Lower leg skin (tissue), 4 donors: ENCODE measurements around the gene EIF4EBP2. TPM values are rescaled to one million over a fixed set of nuclear protein-coding genes. Genes with fewer than 3 reads are reported as not detected.

Experiments used
- DNase-seq, 2 donors: peaks; one replicate each; pipeline ENCODE4 v3.0.0-alpha.2; 2019; ENCODE audit warnings: low spot score in 2 of 2
- H3K4me3 ChIP-seq: fragments of 200-600 bp; sonication (generic); 2 replicates; pipeline ENCODE4 v1.5.1; 2017; ENCODE audit warnings: mild to moderate bottlenecking, low read depth; ENCODE audit not compliant: poor library complexity, severe bottlenecking
- POLR2A ChIP-seq, 2 donors: fragments of 450-650 bp; IDR thresholded peaks; one replicate each; pipeline ENCODE4 v1.6.1; 2016 to 2017; ENCODE audit warnings: antibody characterized with exemption in 2 of 2, mild to moderate bottlenecking in 1 of 2, moderate library complexity in 1 of 2
- WGBS, 2 donors: methylation state at CpG; one replicate each; pipeline ENCODE4 v1.1.5; 2018; 5-methylcytosine and 5-hydroxymethylcytosine counted together
- intact Hi-C: fragments of 100-400 bp; cut with DNase I; formaldehyde crosslinking; loops from one replicate; pipeline ENCODE4 v1.15.0; 2023; ENCODE audit warnings: low total_unique reads
- total RNA-seq, 4 donors: library from RNA; depleted of rRNA; stranded (reverse); fragments of >200 nt; gene quantifications; one replicate each; pipeline ENCODE4 v1.1.0, GENCODE V29; 2016
- TF ChIP-seq, protein P1 (sequence below), 3 donors: fragments of 450-650 bp; IDR thresholded peaks; one replicate each; pipeline ENCODE4 v1.5.1; 2016; ENCODE audit warnings: antibody characterized with exemption in 3 of 3, mild to moderate bottlenecking in 3 of 3, moderate library complexity in 2 of 3

EIF4EBP2 gene
- total RNA-seq, 4 donors from 2014 or later, result 40.2 to 68.0 (median 58.9) TPM

- WGBS, 2 donors, result 57 to 62% methylated on average over 16 to 17 of the region's 17 CpGs
- TF ChIP-seq, protein P1, sequence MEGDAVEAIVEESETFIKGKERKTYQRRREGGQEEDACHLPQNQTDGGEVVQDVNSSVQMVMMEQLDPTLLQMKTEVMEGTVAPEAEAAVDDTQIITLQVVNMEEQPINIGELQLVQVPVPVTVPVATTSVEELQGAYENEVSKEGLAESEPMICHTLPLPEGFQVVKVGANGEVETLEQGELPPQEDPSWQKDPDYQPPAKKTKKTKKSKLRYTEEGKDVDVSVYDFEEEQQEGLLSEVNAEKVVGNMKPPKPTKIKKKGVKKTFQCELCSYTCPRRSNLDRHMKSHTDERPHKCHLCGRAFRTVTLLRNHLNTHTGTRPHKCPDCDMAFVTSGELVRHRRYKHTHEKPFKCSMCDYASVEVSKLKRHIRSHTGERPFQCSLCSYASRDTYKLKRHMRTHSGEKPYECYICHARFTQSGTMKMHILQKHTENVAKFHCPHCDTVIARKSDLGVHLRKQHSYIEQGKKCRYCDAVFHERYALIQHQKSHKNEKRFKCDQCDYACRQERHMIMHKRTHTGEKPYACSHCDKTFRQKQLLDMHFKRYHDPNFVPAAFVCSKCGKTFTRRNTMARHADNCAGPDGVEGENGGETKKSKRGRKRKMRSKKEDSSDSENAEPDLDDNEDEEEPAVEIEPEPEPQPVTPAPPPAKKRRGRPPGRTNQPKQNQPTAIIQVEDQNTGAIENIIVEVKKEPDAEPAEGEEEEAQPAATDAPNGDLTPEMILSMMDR (IDR thresholded peaks at IDR 0.05), result no peak
- no peak for TF ChIP-seq POLR2A (IDR thresholded peaks at IDR 0.05)
- intact Hi-C loops, result no loop called here
- H3K4me3 ChIP-seq, result no peak overlapping the region
- DNase-seq, result no peak
Observed at GRCh38 chr10:70457759-70458305, 53.9 kb downstream of the EIF4EBP2 start.

- DNase-seq, result no peak
- TF ChIP-seq, protein P1 (IDR thresholded peaks at IDR 0.05), result no peak
- no peak for TF ChIP-seq POLR2A (IDR thresholded peaks at IDR 0.05)
- H3K4me3 ChIP-seq, result no peak overlapping the region
- WGBS, 2 donors, result 19 to 20% methylated on average over 24 to 42 of the region's 62 CpGs
- intact Hi-C loops, result no loop called here
Observed at GRCh38 chr10:70458329-70459060, 54.5 kb downstream of the EIF4EBP2 start.

GRCh38 chr10:70459061-70459773, 55.3 kb downstream of the EIF4EBP2 start:
- intact Hi-C loops, result no loop called here
- 54 to 56% methylated on average over 17 to 19 of the region's 19 CpGs for WGBS, 2 donors
- no peak for DNase-seq
- H3K4me3 ChIP-seq, result no peak overlapping the region
- no peak for TF ChIP-seq POLR2A (IDR thresholded peaks at IDR 0.05)
- TF ChIP-seq, protein P1 (IDR thresholded peaks at IDR 0.05), result no peak

DNA sequence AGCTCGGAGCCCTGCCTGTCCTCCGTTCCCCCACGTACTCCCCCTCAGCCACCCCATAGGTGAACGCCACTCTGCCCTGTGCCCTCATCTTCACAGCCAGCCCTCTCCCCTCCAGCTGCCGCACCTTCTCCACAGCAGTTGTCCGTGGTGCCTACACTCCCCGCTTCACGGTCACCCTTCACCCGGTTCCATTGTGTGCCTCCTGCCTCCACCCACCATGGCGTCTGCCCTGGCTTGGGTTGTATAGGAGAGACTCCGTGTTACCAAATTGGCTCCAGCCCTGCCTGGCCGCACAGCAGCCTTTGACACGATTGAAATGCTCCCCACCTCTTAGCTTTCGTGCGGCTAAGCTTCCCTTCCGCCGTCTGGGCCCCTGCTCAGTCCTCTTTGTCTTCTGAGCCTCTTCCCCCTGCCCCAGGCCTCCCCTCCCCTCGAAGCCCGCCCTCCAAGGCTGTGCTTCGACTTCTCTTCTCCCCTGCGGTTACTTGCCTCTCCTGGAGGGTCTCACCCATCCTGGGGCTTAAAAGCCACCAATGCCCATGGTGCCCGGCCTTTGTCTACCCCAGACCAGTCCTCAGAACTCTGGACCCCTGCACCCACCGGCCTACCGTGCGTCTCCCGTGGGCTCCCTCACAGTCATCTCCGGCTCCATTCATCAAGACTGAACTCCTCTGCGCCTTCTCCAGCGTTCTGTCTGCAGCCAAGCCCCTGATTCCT, 56.0 kb downstream of the EIF4EBP2 start:
- WGBS, 2 donors, result 86 to 88% methylated on average over 29 of the region's 29 CpGs
- DNase-seq, result no peak
- no peak for TF ChIP-seq POLR2A (IDR thresholded peaks at IDR 0.05)
- TF ChIP-seq, protein P1 (IDR thresholded peaks at IDR 0.05), result no peak
- H3K4me3 ChIP-seq, result no peak overlapping the region
- intact Hi-C loops, result no loop called here

DNA sequence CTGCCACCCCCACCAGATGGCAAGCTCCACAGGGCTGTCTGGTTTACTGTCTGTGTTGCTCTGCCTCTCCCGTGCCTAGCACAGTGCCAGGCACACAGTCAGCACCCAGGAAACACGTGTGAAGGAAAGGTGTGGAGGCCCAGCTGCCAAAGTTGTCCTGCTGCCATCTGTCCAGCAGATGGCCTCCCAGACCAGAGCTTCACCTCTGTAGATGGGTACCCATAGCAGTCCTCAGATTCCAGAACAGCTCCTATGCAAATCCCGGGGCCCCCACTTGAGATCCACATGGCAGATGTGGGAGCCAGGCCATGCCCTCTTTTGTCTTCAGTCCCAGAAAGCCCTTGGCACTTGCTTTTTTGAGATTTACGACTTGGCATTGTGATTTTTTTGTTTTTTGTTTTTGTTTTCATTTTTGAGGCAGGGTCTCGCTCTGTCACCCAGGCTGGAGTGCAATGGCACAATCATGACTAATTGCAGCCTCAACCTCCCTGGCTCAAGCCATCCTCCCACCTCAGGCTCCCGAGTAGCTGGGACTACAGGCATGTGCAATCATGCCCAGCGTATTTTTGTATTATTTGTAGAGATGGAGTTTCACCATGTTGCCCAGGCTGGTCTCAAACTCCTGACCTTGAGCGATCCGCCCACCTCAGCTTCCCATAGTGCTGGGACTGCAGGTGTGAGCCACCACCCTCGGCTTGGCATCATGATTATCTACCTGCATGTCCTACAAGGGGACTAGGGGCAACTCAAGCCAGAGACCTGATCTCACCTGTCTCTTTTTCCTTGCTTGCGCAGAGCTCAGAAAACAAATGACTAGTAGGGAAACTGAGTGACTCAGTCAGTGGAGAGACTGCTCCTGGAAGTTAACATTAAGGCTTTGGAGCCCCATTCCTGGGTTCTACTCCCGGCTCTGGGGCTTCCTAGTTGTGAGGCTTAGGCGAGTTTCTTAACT, 57.7 kb downstream of the EIF4EBP2 start:
- no peak for TF ChIP-seq POLR2A (IDR thresholded peaks at IDR 0.05)
- TF ChIP-seq, protein P1 (IDR thresholded peaks at IDR 0.05), result peak in 1 of 3 donors; percentile 31
- intact Hi-C loops, result no loop called here
- DNase-seq, result no peak
- 44% methylated on average over 13 of the region's 13 CpGs for WGBS, 2 donors
- H3K4me3 ChIP-seq, result no peak overlapping the region
